Astrocyte (in vitro differentiated cells and primary cell): Measurements from ENCODE around the gene DSCAM.

Experiments
- CTCF ChIP-seq: IDR thresholded peaks from 2 replicates; pipeline ENCODE4 v1.5.1; 2011; ENCODE audit warnings: low read depth, mild to moderate bottlenecking, inconsistent platforms, low read length, moderate library complexity; ENCODE audit not compliant: insufficient read depth
- EZH2 ChIP-seq: IDR thresholded peaks from 2 replicates; pipeline ENCODE4 v1.6.1; 2012; ENCODE audit warnings: mild to moderate bottlenecking, low read length, inconsistent platforms; ENCODE audit not compliant: insufficient read depth

- no peak for TF ChIP-seq CTCF
- TF ChIP-seq EZH2 = no peak
Observed at GRCh38 chr21:40316104-40316503, 530.9 kb downstream of the DSCAM start.
